Measurements from ENCODE around the gene DDX31. TPM values are rescaled to one million over a fixed set of nuclear protein-coding genes. Genes with fewer than 3 reads are reported as not detected.

DDX31 gene
- total RNA-seq, 1 experiment from 2014 or later = 25.8 TPM

DNA sequence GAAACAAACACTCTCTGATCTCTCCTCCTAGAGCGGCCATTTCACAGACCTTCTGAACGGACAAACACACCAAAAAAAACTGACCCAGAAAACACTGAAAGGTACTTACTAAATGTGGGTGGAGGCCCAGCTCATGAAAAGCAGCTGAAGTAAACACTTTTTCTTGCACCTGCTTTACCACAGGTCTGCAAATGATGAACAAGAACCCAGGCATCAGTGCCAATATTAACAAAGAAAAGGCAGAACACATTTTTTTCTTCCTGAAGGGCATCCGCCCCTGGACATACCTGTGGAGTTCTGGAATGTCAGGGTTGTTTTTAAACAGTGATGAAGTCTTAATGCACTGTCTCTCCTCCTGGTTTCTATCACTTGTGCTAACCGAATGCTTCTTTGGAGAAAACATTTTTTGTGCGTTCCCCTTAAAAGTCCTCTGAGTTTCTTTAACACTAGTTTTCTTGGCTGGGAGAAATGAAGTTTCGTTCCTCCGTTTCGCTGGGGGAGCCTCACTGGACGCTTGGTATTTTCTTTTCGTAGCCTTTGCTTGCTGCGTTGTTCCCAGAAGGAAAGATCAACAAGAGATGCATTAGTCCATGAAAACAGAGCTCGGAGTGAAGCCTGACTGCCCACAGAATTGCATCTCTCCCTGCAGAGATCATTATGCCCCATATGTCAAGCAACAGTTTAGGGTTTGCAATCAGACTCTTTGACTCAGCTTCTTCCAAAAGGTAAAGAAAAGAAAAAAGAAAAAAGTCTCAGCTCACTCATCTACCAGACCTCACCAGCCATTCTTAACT is 7.4 kb downstream of the DDX31 start:
- Histone ChIP-seq H2AFZ (ENCODE audit: low read depth, low read length, poor library complexity, severe bottlenecking) (no peak overlapping the region), H3K27me3 (ENCODE audit: insufficient read depth, low read length) (no peaks in the 10 kb centered on the region), H3K27ac (ENCODE audit: low read depth, low read length) (no peak overlapping the region), H3K36me3 (ENCODE audit: control insufficient read depth in 1 of 2, insufficient read depth in 2 of 2, low read length in 2 of 2) (peaks cover 31 to 32% of the 10 kb centered on the region in 2 experiments; a peak in 3 of 4 replicates), H4K20me1 (ENCODE audit: insufficient read depth) (no peaks in the 10 kb centered on the region), H3K79me2 (ENCODE audit: insufficient read depth, low read length) (peaks cover 81% of the 10 kb centered on the region), H3K9ac (ENCODE audit: low read length) (no peak overlapping the region), H3K9me3 (ENCODE audit: control insufficient read depth in 1 of 2, insufficient read depth in 1 of 2, low read depth in 1 of 2, low read length in 2 of 2) (no peaks in the 10 kb centered on the region), H3K4me3 (replicated peaks in 1 of 2; ENCODE audit: low read depth in 1 of 2, low read length in 2 of 2) (no peak overlapping the region), H3K4me2 (ENCODE audit: low read length) (no peak overlapping the region), H3K4me1 (ENCODE audit: control insufficient read depth in 1 of 2, insufficient read depth in 2 of 2, low read length in 2 of 2) (no peaks in the 10 kb centered on the region), H3K9me2 (ENCODE audit: insufficient read depth) (no peaks in the 10 kb centered on the region)
- intact Hi-C loops (cut with micrococcal nuclease) = no loop called here
- no peak for DNase-seq (ENCODE audit: low read depth, low spot score)
- ChIA-PET RAD21 (ENCODE audit: low non-redundant PET in 1 of 2, low total read pairs in 2 of 2, uncharacterized antibody in 2 of 2, unreplicated experiment in 2 of 2) (no interaction called here), POLR2A (no interaction called here), CTCF (no interaction called here)
- BruUV-seq (replicated peaks) = no TSS peak
- no peak for ATAC-seq
- no peak for TF ChIP-seq RAD21 (IDR thresholded peaks at IDR 0.05; ENCODE audit: low read depth)
- TF ChIP-seq, protein P1, sequence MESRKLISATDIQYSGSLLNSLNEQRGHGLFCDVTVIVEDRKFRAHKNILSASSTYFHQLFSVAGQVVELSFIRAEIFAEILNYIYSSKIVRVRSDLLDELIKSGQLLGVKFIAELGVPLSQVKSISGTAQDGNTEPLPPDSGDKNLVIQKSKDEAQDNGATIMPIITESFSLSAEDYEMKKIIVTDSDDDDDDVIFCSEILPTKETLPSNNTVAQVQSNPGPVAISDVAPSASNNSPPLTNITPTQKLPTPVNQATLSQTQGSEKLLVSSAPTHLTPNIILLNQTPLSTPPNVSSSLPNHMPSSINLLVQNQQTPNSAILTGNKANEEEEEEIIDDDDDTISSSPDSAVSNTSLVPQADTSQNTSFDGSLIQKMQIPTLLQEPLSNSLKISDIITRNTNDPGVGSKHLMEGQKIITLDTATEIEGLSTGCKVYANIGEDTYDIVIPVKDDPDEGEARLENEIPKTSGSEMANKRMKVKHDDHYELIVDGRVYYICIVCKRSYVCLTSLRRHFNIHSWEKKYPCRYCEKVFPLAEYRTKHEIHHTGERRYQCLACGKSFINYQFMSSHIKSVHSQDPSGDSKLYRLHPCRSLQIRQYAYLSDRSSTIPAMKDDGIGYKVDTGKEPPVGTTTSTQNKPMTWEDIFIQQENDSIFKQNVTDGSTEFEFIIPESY (IDR thresholded peaks at IDR 0.05; ENCODE audit: extremely low read depth, insufficient replicate concordance, low read length) = no peak
- no peak for TF ChIP-seq SP1 (IDR thresholded peaks at IDR 0.05; ENCODE audit: low read depth)
- TF ChIP-seq EZH2phosphoT487 (IDR thresholded peaks at IDR 0.05; ENCODE audit: borderline replicate concordance) = no peak
- no peak for TF ChIP-seq ZFX (IDR thresholded peaks at IDR 0.05)
- no peak for TF ChIP-seq ELF1 (IDR thresholded peaks at IDR 0.05; ENCODE audit: borderline replicate concordance, low read depth)
- TF ChIP-seq, protein P2, sequence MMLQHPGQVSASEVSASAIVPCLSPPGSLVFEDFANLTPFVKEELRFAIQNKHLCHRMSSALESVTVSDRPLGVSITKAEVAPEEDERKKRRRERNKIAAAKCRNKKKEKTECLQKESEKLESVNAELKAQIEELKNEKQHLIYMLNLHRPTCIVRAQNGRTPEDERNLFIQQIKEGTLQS (IDR thresholded peaks at IDR 0.05) = no peak
- TF ChIP-seq YY1 (IDR thresholded peaks at IDR 0.05; ENCODE audit: extremely low read depth, insufficient replicate concordance, low read depth, low read length) = no peak
- TF ChIP-seq CBX3 (IDR thresholded peaks at IDR 0.05; ENCODE audit: low read depth) = no peak
- TF ChIP-seq SIN3A (IDR thresholded peaks at IDR 0.05; ENCODE audit: low read depth) = no peak
- TF ChIP-seq POLR2A (IDR thresholded peaks at IDR 0.05; ENCODE audit: borderline replicate concordance, extremely low read depth, insufficient read depth, insufficient read length) = no peak
- TF ChIP-seq, protein P3, sequence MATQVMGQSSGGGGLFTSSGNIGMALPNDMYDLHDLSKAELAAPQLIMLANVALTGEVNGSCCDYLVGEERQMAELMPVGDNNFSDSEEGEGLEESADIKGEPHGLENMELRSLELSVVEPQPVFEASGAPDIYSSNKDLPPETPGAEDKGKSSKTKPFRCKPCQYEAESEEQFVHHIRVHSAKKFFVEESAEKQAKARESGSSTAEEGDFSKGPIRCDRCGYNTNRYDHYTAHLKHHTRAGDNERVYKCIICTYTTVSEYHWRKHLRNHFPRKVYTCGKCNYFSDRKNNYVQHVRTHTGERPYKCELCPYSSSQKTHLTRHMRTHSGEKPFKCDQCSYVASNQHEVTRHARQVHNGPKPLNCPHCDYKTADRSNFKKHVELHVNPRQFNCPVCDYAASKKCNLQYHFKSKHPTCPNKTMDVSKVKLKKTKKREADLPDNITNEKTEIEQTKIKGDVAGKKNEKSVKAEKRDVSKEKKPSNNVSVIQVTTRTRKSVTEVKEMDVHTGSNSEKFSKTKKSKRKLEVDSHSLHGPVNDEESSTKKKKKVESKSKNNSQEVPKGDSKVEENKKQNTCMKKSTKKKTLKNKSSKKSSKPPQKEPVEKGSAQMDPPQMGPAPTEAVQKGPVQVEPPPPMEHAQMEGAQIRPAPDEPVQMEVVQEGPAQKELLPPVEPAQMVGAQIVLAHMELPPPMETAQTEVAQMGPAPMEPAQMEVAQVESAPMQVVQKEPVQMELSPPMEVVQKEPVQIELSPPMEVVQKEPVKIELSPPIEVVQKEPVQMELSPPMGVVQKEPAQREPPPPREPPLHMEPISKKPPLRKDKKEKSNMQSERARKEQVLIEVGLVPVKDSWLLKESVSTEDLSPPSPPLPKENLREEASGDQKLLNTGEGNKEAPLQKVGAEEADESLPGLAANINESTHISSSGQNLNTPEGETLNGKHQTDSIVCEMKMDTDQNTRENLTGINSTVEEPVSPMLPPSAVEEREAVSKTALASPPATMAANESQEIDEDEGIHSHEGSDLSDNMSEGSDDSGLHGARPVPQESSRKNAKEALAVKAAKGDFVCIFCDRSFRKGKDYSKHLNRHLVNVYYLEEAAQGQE (IDR thresholded peaks at IDR 0.05; ENCODE audit: low read depth) = no peak
- TF ChIP-seq JUND (IDR thresholded peaks at IDR 0.05) = no peak
- TF ChIP-seq POLR2AphosphoS5 (IDR thresholded peaks at IDR 0.05; ENCODE audit: low read depth, low read length) = no peak
- no peak for TF ChIP-seq CEBPB (IDR thresholded peaks at IDR 0.05; ENCODE audit: low read depth)
